Caco-2 (cell line): ENCODE data around the gene IGFLR1. TPM values are rescaled to one million over a fixed set of nuclear protein-coding genes. Genes with fewer than 3 reads are reported as not detected.
"Not testable (repeated sequence)": the region's sequence is repeated elsewhere in the genome, so short reads cannot be mapped to it uniquely, and the experiment has no call there.

Experiments used
- BruUV-seq: library from RNA; stranded (reverse); fragments of 400-500 nt; replicated peaks from 2 replicates; lab custom pipeline; 2021; lab: Mats Ljungman, UMichigan
- CTCF ChIA-PET: fragments of 300-600 bp; sonication (Branson Sonifier 250); formaldehyde crosslinking; loops from one replicate; lab custom pipeline; 2022; ENCODE audit warnings: antibody characterized with exemption; lab: Charles Lee
- POLR2A ChIA-PET: fragments of 300-600 bp; sonication (Branson Sonifier 250); formaldehyde crosslinking; loops from one replicate; lab custom pipeline; 2022; ENCODE audit warnings: antibody characterized with exemption; lab: Charles Lee
- DNase-seq, 2 experiments: peaks; one replicate each; pipeline versions ENCODE4 v3.0.0 to v3.0.0-alpha.2; 2020 to 2022
- H3K27me3 ChIP-seq: replicated peaks from 2 replicates; pipeline ENCODE4 v1.6.0; 2011; ENCODE audit warnings: low read length; ENCODE audit not compliant: control insufficient read depth, insufficient read depth
- H3K36me3 ChIP-seq: 2 replicates; pipeline ENCODE4 v1.5.1; 2011; ENCODE audit warnings: low read length; ENCODE audit not compliant: control insufficient read depth, insufficient read depth
- H3K4me1 ChIP-seq: fragments of 250-450 bp; sonication (Bioruptor Pico); 2 replicates; pipeline ENCODE4 v1.5.1; 2020; ENCODE audit warnings: mild to moderate bottlenecking
- H3K4me3 ChIP-seq: 2 replicates; pipeline ENCODE4 v1.5.1; 2011; ENCODE audit warnings: low read depth, mild to moderate bottlenecking, control low read depth, low read length
- H3K9me3 ChIP-seq: fragments of 250-450 bp; sonication (Bioruptor Pico); 2 replicates; pipeline ENCODE4 v1.5.1; 2020; ENCODE audit warnings: mild to moderate bottlenecking, moderate library complexity
- H3K27ac Mint-ChIP-seq: one replicate; pipeline ENCODE4 v1.8.0; 2022; ENCODE audit warnings: mixed read lengths; ENCODE audit not compliant: unreplicated experiment
- H3K27me3 Mint-ChIP-seq: one replicate; pipeline ENCODE4 v1.8.0; 2022; ENCODE audit warnings: mixed read lengths; ENCODE audit not compliant: insufficient read depth, unreplicated experiment
- H3K36me3 Mint-ChIP-seq: one replicate; pipeline ENCODE4 v1.8.0; 2022; ENCODE audit warnings: mild to moderate bottlenecking, mixed read lengths; ENCODE audit not compliant: insufficient read depth, unreplicated experiment
- H3K4me1 Mint-ChIP-seq: one replicate; pipeline ENCODE4 v1.8.0; 2022; ENCODE audit warnings: low read depth, mixed read lengths; ENCODE audit not compliant: unreplicated experiment
- H3K4me3 Mint-ChIP-seq: one replicate; pipeline ENCODE4 v1.8.0; 2022; ENCODE audit warnings: mild to moderate bottlenecking, moderate library complexity, mixed read lengths; ENCODE audit not compliant: unreplicated experiment
- H3K9me3 Mint-ChIP-seq: one replicate; pipeline ENCODE4 v1.8.0; 2022; ENCODE audit warnings: mixed read lengths; ENCODE audit not compliant: unreplicated experiment
- CTCF ChIP-seq, 2 experiments: fragments of 200-600 bp in 1 of 2; IDR thresholded peaks; 1 replicate in 1 of 2; 2 replicates in 1 of 2; pipeline versions ENCODE4 v1.5.1 to v1.8.0; 2011 to 2022; ENCODE audit warnings: antibody characterized with exemption in 1 of 2, control low read depth in 1 of 2, inconsistent platforms in 1 of 2, low read depth in 1 of 2, low read length in 1 of 2, mild to moderate bottlenecking in 1 of 2, moderate library complexity in 1 of 2; ENCODE audit not compliant: insufficient read depth in 1 of 2, severe bottlenecking in 1 of 2, unreplicated experiment in 1 of 2
- intact Hi-C: fragments of 100-400 bp; cut with micrococcal nuclease; formaldehyde crosslinking; loops from one replicate; pipeline ENCODE4 v1.10.0; 2022; ENCODE audit not compliant: unreplicated experiment
- total RNA-seq: library from RNA; stranded (reverse); gene quantifications from 2 replicates; pipeline ENCODE4 v1.2.3, GENCODE V29; 2022

IGFLR1 gene
- total RNA-seq, 1 experiment from 2014 or later, result 11.3 TPM

DNA sequence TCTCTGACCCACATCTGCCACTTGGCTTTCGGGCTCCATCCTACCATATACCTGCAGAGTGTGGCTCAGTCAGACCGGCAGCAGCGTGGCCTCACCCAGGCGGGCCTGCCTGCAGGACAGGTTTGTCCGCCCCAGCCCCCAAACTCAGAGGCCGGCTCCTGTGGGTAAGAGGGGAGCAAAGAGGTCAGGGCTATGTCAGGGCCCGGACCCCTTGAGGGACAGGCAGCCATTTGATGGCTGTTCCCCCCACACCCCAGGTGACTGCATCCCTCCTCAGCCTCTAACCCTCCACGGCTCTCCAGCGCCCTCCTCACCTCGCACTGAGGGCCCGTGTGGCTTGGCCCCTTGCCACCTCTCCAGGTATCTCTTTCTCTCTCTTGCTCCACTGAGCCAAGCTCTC, 50.2 kb downstream of the IGFLR1 start:
- intact Hi-C loops, result loop anchor here (2.0 kb wide), 1 partner anchor 49 kb away; no protein-coding TSS in a partner anchor
- peaks cover 6% of the 10 kb centered on the region for H3K4me1 Mint-ChIP-seq
- Histone ChIP-seq H3K4me3 (no peak overlapping the region), H3K9me3 (no peaks in the 10 kb centered on the region; the same call in 1 of the 2 replicates), H3K27me3 (no peaks in the 10 kb centered on the region), H3K4me1 (no peaks in the 10 kb centered on the region), H3K36me3 (no peaks in the 10 kb centered on the region)
- H3K27ac Mint-ChIP-seq, result no peak overlapping the region
- no TSS peak for BruUV-seq
- no peaks in the 10 kb centered on the region for H3K36me3 Mint-ChIP-seq
- no peaks in the 10 kb centered on the region for H3K27me3 Mint-ChIP-seq
- no peak overlapping the region for H3K4me3 Mint-ChIP-seq
- ChIA-PET CTCF (interaction anchor here (0.7 to 0.8 kb wide), 4 partner anchors 17 to 550 kb away, joined by 3 to 4 read pairs (median 3); no protein-coding TSS in a partner anchor), POLR2A (interaction anchor here (0.7 kb wide), 1 partner anchor 731 kb away, joined by 4 read pairs; no protein-coding TSS in a partner anchor)
- no peak for DNase-seq
- no peak for TF ChIP-seq CTCF (IDR thresholded peaks at IDR 0.05; ENCODE audit: insufficient read depth in 1 of 2, low read depth in 1 of 2, low read length in 1 of 2, severe bottlenecking in 1 of 2, unreplicated experiment in 1 of 2)
- H3K9me3 Mint-ChIP-seq, result no peaks in the 10 kb centered on the region

DNA sequence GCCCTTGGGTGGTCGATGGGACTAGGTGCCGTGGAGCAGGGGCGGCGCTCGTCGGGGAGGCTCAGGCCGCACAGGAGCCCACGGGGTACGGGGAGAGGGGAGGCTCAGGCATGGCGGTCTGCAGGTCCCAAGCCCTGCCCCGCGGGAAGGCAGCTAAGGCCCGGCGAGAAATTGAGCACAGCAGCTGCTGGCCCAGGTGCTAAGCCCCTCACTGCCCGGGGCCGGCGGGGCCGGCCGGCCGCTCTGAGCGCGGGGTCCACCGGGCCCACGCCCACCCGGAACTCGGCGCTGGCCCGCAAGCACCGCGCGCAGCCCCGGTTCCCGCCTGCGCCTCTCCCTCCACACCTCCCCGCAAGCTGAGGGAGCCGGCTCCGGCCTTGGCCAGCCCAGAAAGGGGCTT, 51.1 kb downstream of the IGFLR1 start:
- intact Hi-C loops, BruUV-seq, H3K27me3 ChIP-seq, DNase-seq, H3K9me3 Mint-ChIP-seq, H3K36me3 Mint-ChIP-seq, POLR2A ChIA-PET, H3K4me3 ChIP-seq, H3K36me3 ChIP-seq, H3K9me3 ChIP-seq, H3K27ac Mint-ChIP-seq, H3K4me3 Mint-ChIP-seq, H3K4me1 Mint-ChIP-seq, H3K4me1 ChIP-seq, H3K27me3 Mint-ChIP-seq: not testable (repeated sequence)
- CTCF ChIA-PET, result interaction anchor here (0.7 kb wide), 1 partner anchor 549 kb away, joined by 4 read pairs; no protein-coding TSS in a partner anchor

GRCh38 chr19:35689836-35690235, 52.4 kb downstream of the IGFLR1 start:
- Histone ChIP-seq H3K36me3 (no peaks in the 10 kb centered on the region), H3K9me3 (no peaks in the 10 kb centered on the region), H3K4me1 (no peaks in the 10 kb centered on the region), H3K4me3 (no peak overlapping the region), H3K27me3 (no peaks in the 10 kb centered on the region)
- H3K27me3 Mint-ChIP-seq, result no peaks in the 10 kb centered on the region
- DNase-seq, result no peak
- no peaks in the 10 kb centered on the region for H3K9me3 Mint-ChIP-seq
- no peak overlapping the region for H3K27ac Mint-ChIP-seq
- no peak for TF ChIP-seq CTCF (IDR thresholded peaks at IDR 0.05; ENCODE audit: insufficient read depth in 1 of 2, low read depth in 1 of 2, low read length in 1 of 2, severe bottlenecking in 1 of 2, unreplicated experiment in 1 of 2)
- POLR2A ChIA-PET, result no interaction called here
- intact Hi-C loops, result no loop called here
- no peaks in the 10 kb centered on the region for H3K36me3 Mint-ChIP-seq
- BruUV-seq, result no TSS peak
- no peak overlapping the region for H3K4me3 Mint-ChIP-seq
- H3K4me1 Mint-ChIP-seq, result peaks cover 6% of the 10 kb centered on the region
- CTCF ChIA-PET, result interaction anchor here (0.7 to 0.9 kb wide), 2 partner anchors 12 to 23 kb away, joined by 5 to 7 read pairs; no protein-coding TSS in a partner anchor

Other genes starting within 250 kb of the IGFLR1 start
- gene DMKN, start 228.8 kb downstream of the IGFLR1 start, total RNA-seq, result 341 and 354 TPM in 2 replicates
- gene SBSN, start 214.1 kb downstream of the IGFLR1 start, total RNA-seq, result not detected in 2 replicates
- not detected in 2 replicates for gene GAPDHS, start 209.0 kb downstream of the IGFLR1 start, total RNA-seq
- gene TMEM147, start 196.8 kb downstream of the IGFLR1 start, total RNA-seq, result 126 and 140 TPM in 2 replicates
- not detected in 2 replicates for gene ATP4A, start 178.8 kb downstream of the IGFLR1 start, total RNA-seq
- not detected in 2 replicates for gene PMIS2, start 156.3 kb downstream of the IGFLR1 start, total RNA-seq
- 26.4 and 27.9 TPM in 2 replicates for gene HAUS5, start 129.7 kb downstream of the IGFLR1 start, total RNA-seq
- gene RBM42, start 113.4 kb downstream of the IGFLR1 start, total RNA-seq, result 140 and 165 TPM in 2 replicates
- gene ETV2, start 100.7 kb downstream of the IGFLR1 start, total RNA-seq, result 0.77 and 1.3 TPM in 2 replicates
- gene COX6B1, start 94.1 kb downstream of the IGFLR1 start, total RNA-seq, result 551 and 639 TPM in 2 replicates
- not detected in 2 replicates for gene UPK1A, start 75.9 kb downstream of the IGFLR1 start, total RNA-seq
- gene ZBTB32, start 37.9 kb downstream of the IGFLR1 start, total RNA-seq, result not detected in 2 replicates
- gene KMT2B, start 24.4 kb downstream of the IGFLR1 start, total RNA-seq, result 54.2 and 62.6 TPM in 2 replicates
- 21.3 and 24.6 TPM in 2 replicates for gene U2AF1L4, start 3.0 kb upstream of the IGFLR1 start, total RNA-seq
- gene PSENEN, start 3.2 kb upstream of the IGFLR1 start, total RNA-seq, result 70.2 and 70.5 TPM in 2 replicates
- gene LIN37, start 6.1 kb upstream of the IGFLR1 start, total RNA-seq, result 8.1 and 10.2 TPM in 2 replicates
- gene HSPB6, start 14.6 kb upstream of the IGFLR1 start, total RNA-seq, result 0.48 and 0.81 TPM in 2 replicates
- 34.6 and 37.0 TPM in 2 replicates for gene PROSER3, start 15.7 kb upstream of the IGFLR1 start, total RNA-seq
- gene ARHGAP33, start 33.1 kb upstream of the IGFLR1 start, total RNA-seq, result 17.8 and 18.3 TPM in 2 replicates
- 0.28 TPM in 1 of 2 replicates, not detected in the other for gene PRODH2, start 70.4 kb upstream of the IGFLR1 start, total RNA-seq
- gene NPHS1, start 110.1 kb upstream of the IGFLR1 start, total RNA-seq, result not detected in 2 replicates
- 0.14 TPM in 1 of 2 replicates, not detected in the other for gene KIRREL2, start 114.5 kb upstream of the IGFLR1 start, total RNA-seq
- 4.6 and 6.5 TPM in 2 replicates for gene APLP1, start 126.1 kb upstream of the IGFLR1 start, total RNA-seq
- gene NFKBID, start 158.1 kb upstream of the IGFLR1 start, total RNA-seq, result 8.0 and 10.5 TPM in 2 replicates
- gene HCST, start 160.1 kb upstream of the IGFLR1 start, total RNA-seq, result not detected in 2 replicates
- gene TYROBP, start 165.8 kb upstream of the IGFLR1 start, total RNA-seq, result not detected in 2 replicates
- gene LRFN3, start 193.9 kb upstream of the IGFLR1 start, total RNA-seq, result 10.2 and 12.4 TPM in 2 replicates